KOPT-K1 (cell line): ENCODE data around the gene MRNIP.
"Not testable (repeated sequence)": the region's sequence is repeated elsewhere in the genome, so short reads cannot be mapped to it uniquely, and the experiment has no call there.

Source experiments
- H3K27ac ChIP-seq: fragments of 200-600 bp; sonication (generic); 2 replicates; pipeline ENCODE4 v1.5.1; 2016; ENCODE audit warnings: antibody characterized with exemption, mild to moderate bottlenecking, low read depth, low read length; ENCODE audit not compliant: poor library complexity, severe bottlenecking
- H3K36me3 ChIP-seq: fragments of 200-600 bp; sonication (generic); 2 replicates; pipeline ENCODE4 v1.5.1; 2017; ENCODE audit warnings: antibody characterized with exemption, mild to moderate bottlenecking, low read length, moderate library complexity; ENCODE audit not compliant: insufficient read depth
- H3K9me3 ChIP-seq: fragments of 200-600 bp; sonication (generic); 2 replicates; pipeline ENCODE4 v1.5.1; 2017; ENCODE audit warnings: antibody characterized with exemption, low read length, mild to moderate bottlenecking; ENCODE audit not compliant: insufficient read depth, poor library complexity, severe bottlenecking

The MRNIP gene

GRCh38 chr5:179840766-179841165, 17.9 kb downstream of the MRNIP start:
- Histone ChIP-seq H3K27ac (no peak overlapping the region), H3K36me3 (peaks cover 40% of the 10 kb centered on the region), H3K9me3 (peaks cover 11% of the 10 kb centered on the region)

GRCh38 chr5:179840321-179840720, 18.3 kb downstream of the MRNIP start:
- H3K27ac ChIP-seq = no peak overlapping the region
- H3K36me3 ChIP-seq = peaks cover 41% of the 10 kb centered on the region
- peaks cover 10% of the 10 kb centered on the region for H3K9me3 ChIP-seq

GRCh38 chr5:179839328-179840256, 19.0 kb downstream of the MRNIP start:
- peaks cover 41% of the 10 kb centered on the region for H3K36me3 ChIP-seq
- peaks cover 3% of the 10 kb centered on the region for H3K9me3 ChIP-seq

GRCh38 chr5:179837076-179838011, 21.3 kb downstream of the MRNIP start:
- H3K36me3 ChIP-seq = peaks cover 60% of the 10 kb centered on the region
- peak overlapping the region; percentile 68 for H3K27ac ChIP-seq
- no peaks in the 10 kb centered on the region for H3K9me3 ChIP-seq

More at GRCh38 chr5:179839328-179840256, 19.0 kb downstream of the MRNIP start:
- no peak overlapping the region for H3K27ac ChIP-seq

- Histone ChIP-seq H3K9me3 (no peaks in the 10 kb centered on the region), H3K27ac (peak overlapping the region; percentile 68), H3K36me3 (peaks cover 66% of the 10 kb centered on the region)
Measured at GRCh38 chr5:179836225-179837019, 22.2 kb downstream of the MRNIP start.

GRCh38 chr5:179834871-179835270, 23.7 kb downstream of the MRNIP start:
- H3K36me3 ChIP-seq = peaks cover 74% of the 10 kb centered on the region
- H3K9me3 ChIP-seq, H3K27ac ChIP-seq: not testable (repeated sequence)

GRCh38 chr5:179834120-179834519, 24.5 kb downstream of the MRNIP start:
- H3K36me3 ChIP-seq = peaks cover 75% of the 10 kb centered on the region

GRCh38 chr5:179833709-179834070, 24.9 kb downstream of the MRNIP start:
- Histone ChIP-seq H3K9me3 (peaks cover 7% of the 10 kb centered on the region), H3K36me3 (peaks cover 75% of the 10 kb centered on the region), H3K27ac (no peak overlapping the region)

More at GRCh38 chr5:179834120-179834519, 24.5 kb downstream of the MRNIP start:
- H3K9me3 ChIP-seq = peaks cover 7% of the 10 kb centered on the region
- no peak overlapping the region for H3K27ac ChIP-seq

- no peak overlapping the region for H3K27ac ChIP-seq
- H3K9me3 ChIP-seq = peaks cover 7% of the 10 kb centered on the region
- peaks cover 71% of the 10 kb centered on the region for H3K36me3 ChIP-seq
Measured at GRCh38 chr5:179833056-179833708, 25.4 kb downstream of the MRNIP start.

GRCh38 chr5:179832039-179832745, 26.4 kb downstream of the MRNIP start:
- Histone ChIP-seq H3K9me3 (peaks cover 7% of the 10 kb centered on the region), H3K27ac (no peak overlapping the region), H3K36me3 (peaks cover 61% of the 10 kb centered on the region)

GRCh38 chr5:179830818-179831468, 27.7 kb downstream of the MRNIP start:
- Histone ChIP-seq H3K27ac (no peak overlapping the region), H3K9me3 (peaks cover 7% of the 10 kb centered on the region), H3K36me3 (peaks cover 64% of the 10 kb centered on the region)

- H3K27ac ChIP-seq = no peak overlapping the region
- peaks cover 7% of the 10 kb centered on the region for H3K9me3 ChIP-seq
- H3K36me3 ChIP-seq = peaks cover 72% of the 10 kb centered on the region
Measured at GRCh38 chr5:179829732-179830435, 28.7 kb downstream of the MRNIP start.
